HG02759 (cell line): ENCODE results near the gene USP22.

Experiments used
- ATAC-seq: cut with Tn5 transposase; IDR thresholded peaks from one replicate; pipeline ENCODE4 v1.9.1; 2021; ENCODE audit warnings: mild to moderate bottlenecking, moderate library complexity; ENCODE audit not compliant: unreplicated experiment

Gene USP22

DNA sequence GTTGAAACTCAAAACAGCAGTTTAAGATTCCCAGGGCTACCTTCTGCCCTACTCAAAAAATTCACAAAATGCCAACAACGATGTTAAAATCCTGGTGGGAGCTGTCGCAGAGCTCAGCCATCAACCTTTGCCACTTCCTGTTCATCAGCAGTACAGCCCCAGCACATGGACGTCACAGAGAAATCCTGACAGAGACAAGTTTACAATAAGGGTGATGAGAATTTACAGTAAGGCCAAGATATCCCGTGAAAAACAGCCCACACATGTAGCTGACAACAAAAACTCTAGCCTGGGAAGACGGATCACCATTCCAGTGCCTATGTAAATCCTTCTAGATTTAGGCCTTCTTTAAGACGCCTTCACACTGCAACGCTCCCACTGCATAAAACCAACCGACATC, 18.8 kb downstream of the USP22 start:
- no peak for ATAC-seq

DNA sequence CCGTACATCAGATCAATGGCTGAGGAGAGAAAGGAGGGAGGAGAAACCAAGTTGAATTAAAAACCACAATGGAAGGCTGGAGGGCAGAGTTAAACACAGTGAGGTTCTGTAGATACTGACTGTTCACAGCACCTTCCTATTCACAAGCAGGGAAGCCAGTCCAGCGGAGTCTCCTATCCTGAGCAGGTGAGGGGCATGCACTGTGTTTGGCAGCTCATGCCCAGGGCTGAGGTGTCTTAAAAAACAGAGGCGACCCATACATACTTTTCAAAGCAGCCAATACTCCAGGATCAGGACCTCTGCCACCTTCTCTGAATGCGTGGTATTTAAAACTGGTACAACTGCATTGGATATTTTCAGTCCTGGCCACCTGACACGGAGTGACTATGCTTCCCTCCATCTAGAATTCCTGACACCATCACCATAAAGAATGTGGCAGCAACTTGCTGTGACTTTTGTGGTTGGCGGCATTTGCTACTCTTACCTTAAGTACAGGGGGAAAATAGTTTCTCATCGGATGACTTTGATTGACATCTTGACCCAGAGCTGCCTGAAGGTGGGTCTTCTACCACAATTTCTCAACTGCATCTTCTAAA, 21.5 kb downstream of the USP22 start:
- ATAC-seq: no peak

DNA sequence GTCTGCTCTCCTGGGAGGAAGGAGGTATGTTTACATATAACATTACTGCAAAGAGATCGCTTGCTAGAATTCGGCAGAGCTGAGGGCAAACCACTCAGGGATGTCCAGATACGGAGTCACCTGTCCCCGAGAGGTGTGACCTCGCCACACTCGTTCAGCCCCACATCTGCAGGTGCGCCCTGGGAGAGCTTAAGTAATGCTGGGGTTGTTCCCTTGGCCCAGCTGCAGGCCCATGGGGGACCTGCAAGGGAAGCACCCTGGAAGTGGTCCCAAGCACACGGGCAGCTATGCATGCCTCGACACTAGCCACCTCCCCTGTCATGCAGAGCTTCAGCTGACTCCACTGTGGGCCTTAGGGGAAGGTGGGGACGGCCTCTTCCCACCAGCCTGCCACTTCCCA, 22.2 kb downstream of the USP22 start:
- no peak for ATAC-seq

- ATAC-seq: peak; percentile 73
Measured at GRCh38 chr17:21019976-21020586, 22.7 kb downstream of the USP22 start.

DNA sequence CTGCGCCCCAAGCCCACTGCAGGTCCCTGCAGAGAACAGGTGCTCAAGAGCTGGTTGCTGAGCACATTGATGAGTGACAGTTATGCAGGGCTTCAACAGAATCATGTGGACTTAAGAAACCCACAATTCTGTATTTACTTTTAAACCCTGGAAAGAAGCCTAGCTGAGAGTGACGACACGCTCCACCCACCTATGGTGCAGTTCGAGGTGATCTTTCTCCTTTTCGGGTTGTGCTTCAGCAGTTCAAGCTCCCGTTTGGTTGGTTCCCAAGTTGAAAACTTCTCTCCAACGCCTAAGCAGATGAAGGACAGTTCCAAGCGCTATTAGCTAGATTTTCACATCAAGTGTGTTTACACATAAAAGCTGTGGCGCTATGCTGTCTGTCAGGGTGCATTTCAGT, 23.9 kb downstream of the USP22 start:
- no peak for ATAC-seq

DNA sequence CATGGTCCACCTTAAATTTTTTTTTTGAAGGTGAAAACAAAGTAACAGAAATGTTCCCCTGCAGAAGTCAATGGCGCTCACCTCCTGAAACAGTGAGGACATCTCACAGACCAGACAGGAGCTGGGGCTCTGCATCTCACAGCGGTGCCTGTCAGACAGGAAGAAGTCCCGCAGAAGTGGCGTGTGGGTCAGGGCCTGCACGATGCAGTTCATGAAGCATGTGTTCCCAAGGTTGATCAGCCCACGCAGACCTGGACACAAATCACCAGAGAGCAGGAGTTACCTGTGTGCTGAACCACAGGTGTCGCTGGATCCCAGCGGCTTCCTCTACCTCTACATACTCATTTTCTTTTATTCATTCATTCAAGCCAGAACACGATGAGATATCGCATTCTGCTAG, 24.9 kb downstream of the USP22 start:
- ATAC-seq: no peak

DNA sequence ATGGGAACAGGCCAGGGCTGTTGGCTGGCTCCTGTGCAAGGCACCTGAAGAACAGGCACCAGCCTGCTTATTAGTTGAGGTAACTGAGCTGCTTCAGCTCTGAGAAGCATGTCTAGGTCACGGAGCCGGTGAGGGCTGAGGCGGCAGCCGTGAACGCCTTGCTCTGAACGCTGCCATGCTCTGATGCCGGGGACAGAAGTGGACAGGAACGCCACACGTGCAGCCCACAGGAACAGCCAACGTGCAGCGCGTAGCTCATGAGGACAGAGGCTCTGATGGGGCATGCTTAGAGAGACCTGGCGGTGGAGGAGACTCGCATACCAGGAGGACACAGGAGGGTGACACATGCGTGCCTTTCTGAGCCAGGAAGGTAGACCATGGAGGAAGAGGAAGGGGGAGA, 25.6 kb downstream of the USP22 start:
- no peak for ATAC-seq

DNA sequence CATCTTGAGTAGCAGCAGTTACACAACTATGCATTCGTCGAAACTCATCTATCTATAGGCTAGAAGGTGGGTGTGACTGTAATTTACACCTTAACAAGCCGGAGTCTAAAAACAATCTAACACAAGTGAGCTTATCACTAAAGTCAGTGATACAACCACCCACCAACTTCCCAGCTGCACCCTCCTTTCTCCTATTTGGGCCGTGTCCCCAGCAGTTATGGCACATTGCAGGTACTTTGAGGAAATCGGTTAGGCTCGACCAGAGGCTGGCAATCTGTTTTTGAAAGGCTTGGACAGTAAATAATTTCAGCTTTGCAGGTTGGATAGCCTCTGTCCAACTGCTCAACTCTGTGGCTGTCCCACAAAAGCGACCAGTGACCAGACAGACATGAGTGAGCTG, 26.0 kb downstream of the USP22 start:
- no peak for ATAC-seq

- no peak for ATAC-seq
Measured at GRCh38 chr17:21015564-21015963, 27.2 kb downstream of the USP22 start.

DNA sequence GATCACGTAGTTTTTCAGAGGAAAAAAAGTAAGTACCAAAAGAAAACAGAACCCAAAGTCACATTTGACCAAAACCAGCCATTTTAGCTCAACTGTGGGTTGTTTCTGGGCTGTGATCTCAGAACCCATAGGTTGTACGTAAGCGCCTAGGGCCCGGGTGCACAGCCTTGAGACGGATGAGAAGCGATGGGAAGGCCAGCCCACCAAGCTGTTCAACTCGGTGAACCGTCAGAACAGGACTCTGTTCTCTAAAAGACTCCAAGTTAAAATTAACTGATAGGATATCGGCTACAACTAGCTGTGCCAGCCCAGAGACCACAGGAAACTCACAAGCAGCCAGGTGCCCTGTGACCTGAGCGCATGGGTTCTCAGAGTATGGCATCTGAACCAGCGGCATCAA, 28.3 kb downstream of the USP22 start:
- no peak for ATAC-seq

GRCh38 chr17:21013983-21014382, 28.8 kb downstream of the USP22 start:
- ATAC-seq: no peak

GRCh38 chr17:21012736-21013135, 30.1 kb downstream of the USP22 start:
- no peak for ATAC-seq

DNA sequence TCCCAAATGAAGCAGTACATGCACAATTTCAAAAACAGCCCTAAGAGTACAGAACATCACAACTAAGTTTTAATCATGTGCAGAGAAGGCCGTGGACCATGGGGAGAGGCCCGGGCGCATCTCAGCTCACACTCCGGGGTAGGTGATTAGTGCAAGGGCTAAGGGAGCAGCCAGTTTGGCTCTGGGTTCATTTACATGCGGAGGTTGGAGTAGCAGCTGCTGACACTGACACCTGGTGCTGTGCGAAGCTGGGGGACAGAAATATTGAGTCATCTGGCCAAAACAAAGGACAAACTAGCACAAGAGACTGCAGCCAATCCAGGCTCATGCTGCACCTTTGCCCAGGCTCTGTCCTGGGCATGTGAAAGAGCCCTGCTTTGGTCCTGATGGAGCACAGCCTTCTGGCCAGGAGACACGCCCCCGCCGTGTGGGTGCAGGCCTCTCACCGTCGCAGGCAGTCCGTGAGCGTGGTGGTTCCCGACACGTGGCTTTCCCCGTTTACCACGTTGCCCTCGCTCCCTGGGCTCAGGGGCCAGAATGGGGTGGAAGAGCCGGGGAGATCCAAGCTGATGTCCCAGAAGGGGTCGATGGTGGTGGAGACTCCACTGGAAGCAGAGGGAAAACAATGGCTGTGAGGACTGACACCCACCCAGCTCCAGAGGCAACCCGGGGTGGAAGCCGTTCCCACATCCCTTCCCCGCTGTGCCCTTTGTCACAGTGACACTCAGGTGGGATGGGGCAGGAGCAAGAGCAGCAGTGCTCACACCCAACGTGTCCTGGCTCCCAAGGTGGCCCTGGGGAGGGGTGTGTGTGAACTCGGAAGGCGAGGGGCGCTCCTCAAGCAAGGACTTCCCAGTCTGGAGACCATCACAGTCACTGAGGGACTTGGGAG, 31.9 kb downstream of the USP22 start:
- no peak for ATAC-seq

DNA sequence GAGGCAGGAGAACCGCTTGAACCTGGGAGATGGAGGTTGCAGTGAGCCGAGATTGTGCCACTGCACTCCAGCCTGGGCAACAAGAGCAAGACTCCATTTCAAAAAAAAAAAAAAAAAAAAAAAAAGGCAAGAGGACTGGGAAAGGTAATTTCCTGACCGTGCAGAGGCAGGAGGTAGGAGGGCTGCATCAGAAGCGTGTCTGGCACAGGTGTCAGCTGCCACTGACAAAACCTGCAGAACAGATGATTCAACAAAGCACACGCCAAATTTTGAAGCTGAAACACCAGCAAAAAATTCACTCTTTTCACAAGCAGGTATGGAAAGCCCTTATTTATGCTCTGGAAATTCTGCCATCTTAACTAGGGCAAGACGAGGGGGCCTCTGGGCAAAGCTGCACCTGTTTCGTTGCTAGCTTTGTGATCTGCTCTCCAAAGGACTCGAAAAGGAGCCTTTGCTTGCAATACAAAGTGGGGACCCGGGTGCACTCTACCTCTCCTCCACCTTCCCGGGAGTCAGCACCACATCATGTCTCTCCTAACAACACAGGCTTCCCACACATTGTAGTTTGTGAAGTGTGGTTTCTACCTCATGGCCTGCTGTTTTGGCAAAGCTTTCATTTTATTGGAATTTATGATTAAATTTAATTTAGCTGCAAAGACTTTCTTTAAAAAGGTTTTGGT, 33.7 kb downstream of the USP22 start:
- ATAC-seq: no peak

DNA sequence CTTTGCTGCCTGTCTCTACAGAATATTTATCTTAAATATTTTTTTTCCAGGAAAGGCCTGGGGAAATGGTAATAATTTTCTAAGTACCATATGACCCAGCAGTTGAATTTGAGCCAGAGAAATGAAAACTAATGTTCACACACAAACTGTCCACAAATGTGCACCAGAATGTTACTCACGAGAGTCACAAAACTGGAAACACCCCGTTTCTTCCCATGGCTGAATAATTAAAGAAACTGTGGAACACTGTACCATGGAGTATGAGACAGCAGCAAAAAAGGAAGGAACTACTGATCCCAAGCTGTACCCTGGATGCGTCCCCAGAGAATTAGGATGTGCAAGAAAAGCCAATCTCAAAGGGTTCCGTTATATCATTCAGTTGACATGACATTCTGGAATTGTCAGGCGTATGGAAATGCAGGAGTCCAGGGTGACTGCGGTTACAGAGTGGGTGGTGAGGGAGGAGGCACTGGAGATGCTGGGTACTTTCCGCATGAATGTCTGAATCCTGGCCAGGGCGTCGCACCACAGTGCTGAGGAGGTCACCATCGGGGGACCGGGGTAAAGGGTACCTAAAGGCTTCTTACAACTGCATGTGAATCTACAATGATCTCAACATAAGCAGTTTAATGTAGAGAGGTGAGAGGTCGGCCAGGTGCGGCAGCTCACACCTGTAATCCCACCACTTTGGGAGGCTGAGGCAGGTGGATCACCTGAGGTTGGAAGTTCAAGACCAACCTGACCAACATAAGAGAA, 34.5 kb downstream of the USP22 start:
- ATAC-seq: no peak

- ATAC-seq: no peak
Measured at GRCh38 chr17:21007646-21008045, 35.2 kb downstream of the USP22 start.

DNA sequence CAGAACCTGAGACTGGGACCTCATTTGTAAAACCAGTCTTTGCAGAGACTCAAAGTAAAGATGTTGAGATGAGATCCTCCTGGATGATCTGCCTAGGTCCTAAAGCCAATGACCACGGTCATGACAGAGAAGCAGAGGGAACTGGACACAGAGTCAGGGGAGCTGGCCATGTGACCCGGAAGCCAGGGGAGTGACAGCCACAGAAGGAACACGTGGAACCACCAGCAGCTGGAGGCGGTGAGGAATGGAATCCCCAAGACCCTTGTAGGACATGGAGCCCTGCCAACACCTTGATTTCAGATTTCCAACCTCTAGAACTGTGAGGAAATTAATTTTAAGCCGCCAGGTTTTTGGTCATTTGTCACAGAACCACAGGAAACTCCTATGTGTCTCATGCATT, 37.0 kb downstream of the USP22 start:
- ATAC-seq: no peak

DNA sequence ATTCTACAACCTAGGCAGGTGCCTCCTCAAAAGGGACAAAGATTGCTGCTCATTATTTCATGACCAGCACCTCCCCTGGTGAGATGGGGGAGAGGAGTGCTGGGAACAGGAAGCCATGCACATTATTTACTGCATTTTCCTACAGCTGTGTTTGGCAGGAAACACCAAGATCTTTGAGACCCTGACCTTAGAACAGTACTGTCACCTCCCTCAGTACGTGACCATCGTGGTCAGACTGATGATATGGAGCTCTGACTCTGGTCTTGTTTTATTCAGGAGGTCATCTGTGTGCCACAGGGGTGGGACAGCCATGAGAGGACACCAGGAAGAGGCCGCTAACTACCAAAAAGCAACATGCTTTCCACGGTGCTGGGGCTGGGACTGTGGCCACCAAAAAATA, 37.4 kb downstream of the USP22 start:
- ATAC-seq: no peak

DNA sequence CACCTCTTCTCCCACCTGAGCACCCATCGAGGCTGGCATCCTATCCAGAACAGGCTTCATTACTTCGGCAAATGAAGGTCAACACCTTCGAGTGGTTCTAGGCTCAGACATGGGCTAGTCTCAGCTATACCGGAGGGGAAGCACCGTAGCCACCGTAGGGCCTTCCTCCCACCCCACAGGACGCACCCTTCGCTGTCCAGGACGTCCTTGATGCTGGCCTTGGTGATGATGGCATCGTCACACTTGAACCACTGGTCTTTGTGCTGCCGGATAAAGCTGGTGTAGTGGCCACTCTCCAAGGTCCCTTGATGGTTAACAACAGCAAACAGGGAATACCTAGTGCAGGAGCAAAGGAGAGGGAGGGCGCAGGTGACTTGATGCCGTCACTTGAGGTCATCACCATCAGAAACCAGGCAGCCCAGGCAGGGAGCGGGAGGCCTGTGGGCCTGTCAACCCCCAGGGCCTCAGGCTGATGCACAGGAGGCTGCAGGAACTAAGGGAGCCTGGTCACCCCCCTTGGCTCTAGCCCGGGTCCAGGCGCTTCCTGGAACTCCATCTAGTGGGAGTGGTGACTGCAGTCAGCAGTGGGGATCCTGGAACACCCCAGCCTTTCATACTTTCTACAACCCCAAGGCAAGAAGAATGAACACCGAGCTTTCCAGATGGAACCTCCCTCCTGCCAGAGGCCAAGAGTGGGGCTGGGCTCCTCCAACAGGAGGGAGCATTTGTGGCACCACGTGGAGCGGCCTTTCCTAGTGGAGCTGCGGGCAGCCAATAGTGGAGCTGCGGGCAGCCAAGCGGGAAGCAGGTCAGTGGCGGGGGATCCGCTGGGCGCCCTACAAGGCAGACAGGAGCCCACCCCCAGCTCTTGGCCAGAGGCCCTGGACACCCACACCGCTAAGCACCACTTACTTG, 38.5 kb downstream of the USP22 start:
- ATAC-seq: no peak
